IMR-90 (cell line): ENCODE results near the gene CDC42EP4. TPM values are rescaled to one million over a fixed set of nuclear protein-coding genes. Genes with fewer than 3 reads are reported as not detected.

Source experiments
- ATAC-seq: fragments of 200-7000 bp; cut with Tn5 transposase; 2 replicates; pipeline ENCODE4 v1.9.1; 2020; ENCODE audit warnings: low read depth, mild to moderate bottlenecking, moderate library complexity
- BruUV-seq: library from RNA; stranded (reverse); fragments of 400-500 nt; replicated peaks from 2 replicates; lab custom pipeline; 2021; lab: Mats Ljungman, UMichigan
- CTCF ChIA-PET: fragments of 300-600 bp; formaldehyde crosslinking; extraction: SDS; loops from one replicate; lab custom pipeline; 2021; ENCODE audit warnings: antibody characterized with exemption; lab: Yijun Ruan, JAX
- POLR2A ChIA-PET: fragments of 300-600 bp; sonication (Branson Sonifier 250); formaldehyde crosslinking; loops from one replicate; lab custom pipeline; 2022; ENCODE audit warnings: antibody characterized with exemption; ENCODE audit not compliant: unreplicated experiment; lab: Charles Lee
- DNase-seq: peaks from one replicate; pipeline ENCODE4 v3.0.0; 2013
- H2AFZ ChIP-seq: replicated peaks from 2 replicates; pipeline ENCODE3; 2013; ENCODE audit warnings: low read length, mild to moderate bottlenecking; ENCODE audit not compliant: poor library complexity
- H2AK5ac ChIP-seq: 2 replicates; pipeline ENCODE4 v1.6.1; 2013; ENCODE audit warnings: low read depth, low read length, inconsistent platforms
- H2AK9ac ChIP-seq: replicated peaks from 2 replicates; pipeline ENCODE3; 2013; ENCODE audit warnings: mild to moderate bottlenecking, low read depth, low read length, moderate library complexity; ENCODE audit not compliant: poor library complexity
- H2BK120ac ChIP-seq: 2 replicates; pipeline ENCODE4 v1.6.1; 2013; ENCODE audit warnings: low read depth, low read length, inconsistent platforms
- H2BK15ac ChIP-seq: 3 replicates; pipeline ENCODE4 v1.6.1; 2013; ENCODE audit warnings: low read depth, low read length, inconsistent platforms
- H2BK20ac ChIP-seq: 2 replicates; pipeline ENCODE4 v1.6.1; 2013; ENCODE audit warnings: low read depth, mild to moderate bottlenecking, inconsistent platforms, low read length, moderate library complexity
- H2BK5ac ChIP-seq: 2 replicates; pipeline ENCODE4 v1.6.1; 2013; ENCODE audit warnings: mild to moderate bottlenecking, low read depth, low read length, inconsistent platforms; ENCODE audit not compliant: poor library complexity, severe bottlenecking
- H3K14ac ChIP-seq: replicated peaks from 2 replicates; pipeline ENCODE4 v1.6.1; 2013; ENCODE audit warnings: low read depth, low read length, inconsistent platforms
- H3K18ac ChIP-seq: 2 replicates; pipeline ENCODE4 v1.6.1; 2013; ENCODE audit warnings: low read depth, low read length, control low read depth
- H3K23ac ChIP-seq: 2 replicates; pipeline ENCODE4 v1.6.1; 2013; ENCODE audit warnings: low read depth, low read length, inconsistent platforms
- H3K27ac ChIP-seq: 2 replicates; pipeline ENCODE4 v1.5.1; 2013; ENCODE audit warnings: mild to moderate bottlenecking, control low read depth, low read length; ENCODE audit not compliant: insufficient read depth
- H3K27me3 ChIP-seq: 2 replicates; pipeline ENCODE4 v1.6.1; 2013; ENCODE audit warnings: low read length; ENCODE audit not compliant: control insufficient read depth, insufficient read depth
- H3K36me3 ChIP-seq: 2 replicates; pipeline ENCODE4 v1.6.1; 2013; ENCODE audit warnings: low read length, mixed read lengths; ENCODE audit not compliant: control insufficient read depth, insufficient read depth
- H3K4ac ChIP-seq: 2 replicates; pipeline ENCODE4 v1.6.1; 2013; ENCODE audit warnings: low read depth, low read length, inconsistent platforms
- H3K4me1 ChIP-seq: 2 replicates; pipeline ENCODE4 v1.6.1; 2013; ENCODE audit warnings: low read length, mixed read lengths; ENCODE audit not compliant: control insufficient read depth, insufficient read depth
- H3K4me2 ChIP-seq: 2 replicates; pipeline ENCODE4 v1.6.1; 2013; ENCODE audit warnings: low read depth, mild to moderate bottlenecking, control low read depth, low read length, moderate library complexity
- H3K4me3 ChIP-seq: 2 replicates; pipeline ENCODE4 v1.5.1; 2013; ENCODE audit warnings: low read depth, mild to moderate bottlenecking, control low read depth, low read length, moderate library complexity; ENCODE audit not compliant: insufficient read depth
- H3K56ac ChIP-seq: 2 replicates; pipeline ENCODE4 v1.6.1; 2013; ENCODE audit warnings: low read length, inconsistent platforms; ENCODE audit not compliant: insufficient read depth; ENCODE audit errors: extremely low read depth
- H3K79me1 ChIP-seq, 2 experiments: 2 replicates each; pipeline ENCODE4 v1.6.1; 2013; ENCODE audit warnings: low read length in 2 of 2, inconsistent platforms in 1 of 2, low read depth in 1 of 2
- H3K9ac ChIP-seq: 2 replicates; pipeline ENCODE4 v1.6.1; 2013; ENCODE audit warnings: low read depth, low read length, control low read depth
- H3K9me1 ChIP-seq: 2 replicates; pipeline ENCODE4 v1.6.1; 2013; ENCODE audit warnings: low read length, inconsistent platforms; ENCODE audit not compliant: insufficient read depth
- H3K9me3 ChIP-seq: 2 replicates; pipeline ENCODE4 v1.6.1; 2013; ENCODE audit warnings: low read length; ENCODE audit not compliant: control insufficient read depth, insufficient read depth
- H4K20me1 ChIP-seq: 2 replicates; pipeline ENCODE4 v1.6.1; 2013; ENCODE audit warnings: low read length, inconsistent platforms; ENCODE audit not compliant: insufficient read depth
- H4K5ac ChIP-seq: 2 replicates; pipeline ENCODE4 v1.6.1; 2013; ENCODE audit warnings: mild to moderate bottlenecking, low read depth, low read length, control low read depth
- H4K8ac ChIP-seq, 2 experiments: 2 replicates each; pipeline ENCODE4 v1.6.1; 2013; ENCODE audit warnings: low read depth in 2 of 2, low read length in 2 of 2, control low read depth in 1 of 2, inconsistent platforms in 1 of 2
- H4K91ac ChIP-seq: 2 replicates; pipeline ENCODE4 v1.6.1; 2013; ENCODE audit warnings: low read depth, low read length, inconsistent platforms; ENCODE audit not compliant: insufficient read depth
- CHD1 ChIP-seq: IDR thresholded peaks from 2 replicates; pipeline ENCODE4 v1.6.1; 2012; ENCODE audit warnings: low read depth, low read length, improper control_type of control experiment
- ELK1 ChIP-seq: fragments of 150-350 bp; IDR thresholded peaks from 2 replicates; pipeline ENCODE4 v1.6.1; 2016; ENCODE audit warnings: low read depth, mild to moderate bottlenecking, low read length, moderate library complexity, borderline replicate concordance
- FOS ChIP-seq: fragments of 150-350 bp; IDR thresholded peaks from 2 replicates; pipeline ENCODE4 v1.6.1; 2016; ENCODE audit warnings: low read depth, low read length
- MAZ ChIP-seq: IDR thresholded peaks from 2 replicates; pipeline ENCODE4 v1.6.1; 2012; ENCODE audit warnings: low read depth, mild to moderate bottlenecking, low read length, improper control_type of control experiment, moderate library complexity, borderline replicate concordance
- MXI1 ChIP-seq: IDR thresholded peaks from 2 replicates; pipeline ENCODE4 v1.6.1; 2012; ENCODE audit warnings: low read depth, mild to moderate bottlenecking, low read length, moderate library complexity, borderline replicate concordance
- POLR2A ChIP-seq: IDR thresholded peaks from 2 replicates; pipeline ENCODE4 v1.6.1; 2012; ENCODE audit warnings: mild to moderate bottlenecking, low read depth, low read length
- RAD21 ChIP-seq: IDR thresholded peaks from 2 replicates; pipeline ENCODE4 v1.6.1; 2012; ENCODE audit warnings: low read length, improper control_type of control experiment
- RCOR1 ChIP-seq: IDR thresholded peaks from 2 replicates; pipeline ENCODE4 v1.6.1; 2012; ENCODE audit warnings: mild to moderate bottlenecking, low read length, improper control_type of control experiment; ENCODE audit not compliant: insufficient replicate concordance
- SMC3 ChIP-seq: fragments of 150-350 bp; IDR thresholded peaks from 2 replicates; pipeline ENCODE4 v1.6.1; 2016; ENCODE audit warnings: low read depth, mild to moderate bottlenecking, antibody characterized with exemption, low read length, moderate library complexity
- WGBS, 2 experiments: methylation state at CpG; one replicate each; pipeline versions ENCODE4 v1.1.5 to v1.1.7; 2013; ENCODE audit warnings: missing lambda C conversion rate in 2 of 2; ENCODE audit not compliant: insufficient read length in 1 of 2; ENCODE audit errors: extremely low coverage in 2 of 2; 5-methylcytosine and 5-hydroxymethylcytosine counted together
- dilution Hi-C: fragments of 300-500 bp; cut with HindIII; formaldehyde crosslinking; loops from one replicate; pipeline ENCODE4 v1.14.3; 2018; ENCODE audit warnings: low sequenced_read_pairs; ENCODE audit not compliant: unreplicated experiment
- in situ Hi-C: fragments of 300-500 bp; cut with MboI; formaldehyde crosslinking; loops from 3 replicates; pipeline ENCODE4 v1.14.3; 2019; ENCODE audit warnings: low sequenced_read_pairs, inconsistent platforms, mixed read lengths
- intact Hi-C: fragments of 100-400 bp; cut with micrococcal nuclease; formaldehyde crosslinking; loops from 2 replicates; pipeline ENCODE4 v1.10.0; 2022
- polyA plus RNA-seq, 3 experiments: library from polyadenylated mRNA; depleted of rRNA; stranded (reverse); fragments of >200 nt; gene quantifications; 2 replicates each; pipeline ENCODE4 v1.2.3, GENCODE V29; 2012; ENCODE audit warnings: low replicate concordance in 1 of 3
- total RNA-seq: library from RNA; depleted of rRNA; stranded (reverse); fragments of >200 nt; gene quantifications from 2 replicates; pipeline ENCODE4 v1.2.3, GENCODE V29; 2012

The CDC42EP4 gene
- total and polyA plus RNA-seq, 2 of the 4 experiments (the other 2 are of a cell fraction), result 14.3 to 25.8 TPM

GRCh38 chr17:73357318-73357717 is 45.5 kb upstream of the CDC42EP4 start:
- WGBS, 2 experiments, result 76% methylated on average over 2 of the region's 9 CpGs; no CpG with 5 or more reads in 1 of the 2 experiments
- no peaks in the 10 kb centered on the region for H3K9me3 ChIP-seq
- no peak for DNase-seq
- no peak overlapping the region for H2BK120ac ChIP-seq
- no peak overlapping the region for H2AK9ac ChIP-seq
- ChIA-PET POLR2A (no interaction called here), CTCF (no interaction called here)
- H3K4me1 ChIP-seq, result peaks cover 2% of the 10 kb centered on the region; the same call in 1 of the 2 replicates
- no peak overlapping the region for H2BK20ac ChIP-seq
- no peaks in the 10 kb centered on the region for H3K9me1 ChIP-seq
- H2AK5ac ChIP-seq, result no peak overlapping the region
- no peak overlapping the region for H3K56ac ChIP-seq
- no peak overlapping the region for H4K8ac ChIP-seq
- no TSS peak for BruUV-seq
- H4K91ac ChIP-seq, result no peak overlapping the region
- no peak overlapping the region for H4K5ac ChIP-seq
- no peak overlapping the region for H3K18ac ChIP-seq
- peaks cover 10% of the 10 kb centered on the region for H3K27me3 ChIP-seq
- no peak overlapping the region for H3K23ac ChIP-seq
- TF ChIP-seq POLR2A, result no peak
- no peak for TF ChIP-seq MAZ
- no peak for TF ChIP-seq MXI1
- no peak for TF ChIP-seq SMC3
- TF ChIP-seq ELK1, result no peak
- no peak for TF ChIP-seq RCOR1
- no peak for TF ChIP-seq FOS
- TF ChIP-seq RAD21, result no peak
- TF ChIP-seq CHD1, result no peak
- H3K79me1 ChIP-seq, result no peaks in the 10 kb centered on the region
- no peak for ATAC-seq
- no peak overlapping the region for H2BK5ac ChIP-seq
- H3K9ac ChIP-seq, result no peak overlapping the region
- no peak overlapping the region for H3K4me3 ChIP-seq
- no peaks in the 10 kb centered on the region for H3K36me3 ChIP-seq
- H2AFZ ChIP-seq, result no peak overlapping the region
- no peak overlapping the region for H3K4ac ChIP-seq
- dilution Hi-C loops (no loop called here), intact Hi-C loops (no loop called here), in situ Hi-C loops (loop anchor here (25.0 kb wide), 1 partner anchor 770 kb away; no protein-coding TSS in a partner anchor)
- no peak overlapping the region for H2BK15ac ChIP-seq
- H3K14ac ChIP-seq, result no peak overlapping the region
- H3K27ac ChIP-seq, result no peak overlapping the region
- no peaks in the 10 kb centered on the region; the same call in 1 of the 2 replicates for H4K20me1 ChIP-seq
- H3K4me2 ChIP-seq, result no peak overlapping the region
